H1 (cell line): ENCODE data around the gene DCAF6. TPM values are rescaled to one million over a fixed set of nuclear protein-coding genes. Genes with fewer than 3 reads are reported as not detected.

ENCODE experiments used
- CBX8 ChIP-seq: fragments of 300-800, 300-1000 bp; sonication (generic); IDR thresholded peaks from 2 replicates; pipeline ENCODE4 v1.7.1; 2016; ENCODE audit warnings: low read depth, low read length, borderline replicate concordance
- EZH2 ChIP-seq: fragments of 200-600 bp; sonication (generic); IDR thresholded peaks from 2 replicates; pipeline ENCODE4 v1.7.1; 2012; ENCODE audit warnings: low read depth, mild to moderate bottlenecking, moderate library complexity, low read length, inconsistent platforms; ENCODE audit not compliant: severe bottlenecking
- GTF2F1 ChIP-seq: IDR thresholded peaks from 2 replicates; pipeline ENCODE4 v1.6.1; 2012; ENCODE audit warnings: low read depth, low read length, improper control_type of control experiment, borderline replicate concordance
- HDAC6 ChIP-seq: IDR thresholded peaks from one replicate; pipeline ENCODE4 v1.7.1; 2012; ENCODE audit warnings: low read depth, mild to moderate bottlenecking, inconsistent platforms, low read length, moderate library complexity
- SRF ChIP-seq: IDR thresholded peaks from 2 replicates; pipeline ENCODE4 v1.6.1; 2011; ENCODE audit warnings: mild to moderate bottlenecking, low read depth, low read length, moderate library complexity
- SUZ12 ChIP-seq: fragments of 200-600 bp; sonication (generic); IDR thresholded peaks from 2 replicates; pipeline ENCODE4 v1.6.1; 2012; ENCODE audit warnings: mild to moderate bottlenecking, inconsistent platforms, low read length, moderate library complexity, mixed read lengths
- USF2 ChIP-seq: IDR thresholded peaks from 2 replicates; pipeline ENCODE4 v1.6.1; 2011; ENCODE audit warnings: low read length, improper control_type of control experiment
- polyA plus RNA-seq, 7 experiments: library from polyadenylated mRNA; depleted of rRNA in 3 of 7; stranded (reverse) in 5 of 7; unstranded in 2 of 7; fragments of >200 nt in 5 of 7; fragments of 200-250 nt in 2 of 7; gene quantifications; 1 replicate in 5 of 7; 2 replicates in 1 of 7; 4 replicates in 1 of 7; pipeline versions ENCODE4 v1.2.1 to v1.2.3, GENCODE V29; 2011 to 2013; ENCODE audit warnings: missing spikeins in 2 of 7, mixed read lengths in 2 of 7
- total RNA-seq: library from RNA; stranded (reverse); fragmentation: NEBNext Ultra II Directional; extraction: Animal tissue kit (Norgen Biotek cat#: 25700); gene quantifications from 2 replicates; pipeline ENCODE4 v1.2.1, GENCODE V29; 2021
- TF ChIP-seq, protein P1 (sequence below): IDR thresholded peaks from 2 replicates; pipeline ENCODE4 v1.6.1; 2012; ENCODE audit warnings: inconsistent platforms
- TF ChIP-seq, protein P2 (sequence below): fragments of 300-600 bp; sonication (generic); IDR thresholded peaks from 2 replicates; pipeline ENCODE4 v1.7.1; 2012; ENCODE audit warnings: low read length, moderate library complexity, mild to moderate bottlenecking, inconsistent platforms; ENCODE audit not compliant: insufficient replicate concordance

DCAF6 gene
- total and polyA plus RNA-seq, 2 of the 8 experiments (the other 6 are each of a cell fraction or from before 2014, with no cell fraction given): 12.3 to 17.4 TPM

DNA sequence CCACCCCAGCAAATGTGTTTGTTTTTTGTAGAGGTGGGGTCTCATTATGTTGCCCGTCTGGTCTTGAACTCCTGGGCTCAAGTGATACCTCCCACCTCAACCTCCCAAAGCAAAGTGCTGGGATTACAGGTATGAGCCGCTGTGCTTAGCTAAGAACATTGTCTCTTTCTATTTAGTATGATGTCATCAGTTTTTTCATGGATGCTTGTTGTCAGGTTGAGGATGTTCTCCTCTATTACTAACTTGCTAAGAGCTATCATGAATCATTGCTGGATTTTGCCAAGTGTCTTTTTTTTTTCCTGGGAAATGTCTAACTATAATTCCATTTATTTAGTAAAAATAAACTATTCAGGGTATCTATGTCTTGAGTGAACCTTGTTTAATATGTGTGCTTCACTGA lies 19.4 kb downstream of the DCAF6 start (continued):
- TF ChIP-seq USF2 (no peak), HDAC6 (no peak), SRF (no peak), CBX8 (no peak), EZH2 (no peak), SUZ12 (no peak), GTF2F1 (no peak)
- TF ChIP-seq, protein P1, sequence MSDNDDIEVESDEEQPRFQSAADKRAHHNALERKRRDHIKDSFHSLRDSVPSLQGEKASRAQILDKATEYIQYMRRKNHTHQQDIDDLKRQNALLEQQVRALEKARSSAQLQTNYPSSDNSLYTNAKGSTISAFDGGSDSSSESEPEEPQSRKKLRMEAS: no peak
- TF ChIP-seq, protein P2, sequence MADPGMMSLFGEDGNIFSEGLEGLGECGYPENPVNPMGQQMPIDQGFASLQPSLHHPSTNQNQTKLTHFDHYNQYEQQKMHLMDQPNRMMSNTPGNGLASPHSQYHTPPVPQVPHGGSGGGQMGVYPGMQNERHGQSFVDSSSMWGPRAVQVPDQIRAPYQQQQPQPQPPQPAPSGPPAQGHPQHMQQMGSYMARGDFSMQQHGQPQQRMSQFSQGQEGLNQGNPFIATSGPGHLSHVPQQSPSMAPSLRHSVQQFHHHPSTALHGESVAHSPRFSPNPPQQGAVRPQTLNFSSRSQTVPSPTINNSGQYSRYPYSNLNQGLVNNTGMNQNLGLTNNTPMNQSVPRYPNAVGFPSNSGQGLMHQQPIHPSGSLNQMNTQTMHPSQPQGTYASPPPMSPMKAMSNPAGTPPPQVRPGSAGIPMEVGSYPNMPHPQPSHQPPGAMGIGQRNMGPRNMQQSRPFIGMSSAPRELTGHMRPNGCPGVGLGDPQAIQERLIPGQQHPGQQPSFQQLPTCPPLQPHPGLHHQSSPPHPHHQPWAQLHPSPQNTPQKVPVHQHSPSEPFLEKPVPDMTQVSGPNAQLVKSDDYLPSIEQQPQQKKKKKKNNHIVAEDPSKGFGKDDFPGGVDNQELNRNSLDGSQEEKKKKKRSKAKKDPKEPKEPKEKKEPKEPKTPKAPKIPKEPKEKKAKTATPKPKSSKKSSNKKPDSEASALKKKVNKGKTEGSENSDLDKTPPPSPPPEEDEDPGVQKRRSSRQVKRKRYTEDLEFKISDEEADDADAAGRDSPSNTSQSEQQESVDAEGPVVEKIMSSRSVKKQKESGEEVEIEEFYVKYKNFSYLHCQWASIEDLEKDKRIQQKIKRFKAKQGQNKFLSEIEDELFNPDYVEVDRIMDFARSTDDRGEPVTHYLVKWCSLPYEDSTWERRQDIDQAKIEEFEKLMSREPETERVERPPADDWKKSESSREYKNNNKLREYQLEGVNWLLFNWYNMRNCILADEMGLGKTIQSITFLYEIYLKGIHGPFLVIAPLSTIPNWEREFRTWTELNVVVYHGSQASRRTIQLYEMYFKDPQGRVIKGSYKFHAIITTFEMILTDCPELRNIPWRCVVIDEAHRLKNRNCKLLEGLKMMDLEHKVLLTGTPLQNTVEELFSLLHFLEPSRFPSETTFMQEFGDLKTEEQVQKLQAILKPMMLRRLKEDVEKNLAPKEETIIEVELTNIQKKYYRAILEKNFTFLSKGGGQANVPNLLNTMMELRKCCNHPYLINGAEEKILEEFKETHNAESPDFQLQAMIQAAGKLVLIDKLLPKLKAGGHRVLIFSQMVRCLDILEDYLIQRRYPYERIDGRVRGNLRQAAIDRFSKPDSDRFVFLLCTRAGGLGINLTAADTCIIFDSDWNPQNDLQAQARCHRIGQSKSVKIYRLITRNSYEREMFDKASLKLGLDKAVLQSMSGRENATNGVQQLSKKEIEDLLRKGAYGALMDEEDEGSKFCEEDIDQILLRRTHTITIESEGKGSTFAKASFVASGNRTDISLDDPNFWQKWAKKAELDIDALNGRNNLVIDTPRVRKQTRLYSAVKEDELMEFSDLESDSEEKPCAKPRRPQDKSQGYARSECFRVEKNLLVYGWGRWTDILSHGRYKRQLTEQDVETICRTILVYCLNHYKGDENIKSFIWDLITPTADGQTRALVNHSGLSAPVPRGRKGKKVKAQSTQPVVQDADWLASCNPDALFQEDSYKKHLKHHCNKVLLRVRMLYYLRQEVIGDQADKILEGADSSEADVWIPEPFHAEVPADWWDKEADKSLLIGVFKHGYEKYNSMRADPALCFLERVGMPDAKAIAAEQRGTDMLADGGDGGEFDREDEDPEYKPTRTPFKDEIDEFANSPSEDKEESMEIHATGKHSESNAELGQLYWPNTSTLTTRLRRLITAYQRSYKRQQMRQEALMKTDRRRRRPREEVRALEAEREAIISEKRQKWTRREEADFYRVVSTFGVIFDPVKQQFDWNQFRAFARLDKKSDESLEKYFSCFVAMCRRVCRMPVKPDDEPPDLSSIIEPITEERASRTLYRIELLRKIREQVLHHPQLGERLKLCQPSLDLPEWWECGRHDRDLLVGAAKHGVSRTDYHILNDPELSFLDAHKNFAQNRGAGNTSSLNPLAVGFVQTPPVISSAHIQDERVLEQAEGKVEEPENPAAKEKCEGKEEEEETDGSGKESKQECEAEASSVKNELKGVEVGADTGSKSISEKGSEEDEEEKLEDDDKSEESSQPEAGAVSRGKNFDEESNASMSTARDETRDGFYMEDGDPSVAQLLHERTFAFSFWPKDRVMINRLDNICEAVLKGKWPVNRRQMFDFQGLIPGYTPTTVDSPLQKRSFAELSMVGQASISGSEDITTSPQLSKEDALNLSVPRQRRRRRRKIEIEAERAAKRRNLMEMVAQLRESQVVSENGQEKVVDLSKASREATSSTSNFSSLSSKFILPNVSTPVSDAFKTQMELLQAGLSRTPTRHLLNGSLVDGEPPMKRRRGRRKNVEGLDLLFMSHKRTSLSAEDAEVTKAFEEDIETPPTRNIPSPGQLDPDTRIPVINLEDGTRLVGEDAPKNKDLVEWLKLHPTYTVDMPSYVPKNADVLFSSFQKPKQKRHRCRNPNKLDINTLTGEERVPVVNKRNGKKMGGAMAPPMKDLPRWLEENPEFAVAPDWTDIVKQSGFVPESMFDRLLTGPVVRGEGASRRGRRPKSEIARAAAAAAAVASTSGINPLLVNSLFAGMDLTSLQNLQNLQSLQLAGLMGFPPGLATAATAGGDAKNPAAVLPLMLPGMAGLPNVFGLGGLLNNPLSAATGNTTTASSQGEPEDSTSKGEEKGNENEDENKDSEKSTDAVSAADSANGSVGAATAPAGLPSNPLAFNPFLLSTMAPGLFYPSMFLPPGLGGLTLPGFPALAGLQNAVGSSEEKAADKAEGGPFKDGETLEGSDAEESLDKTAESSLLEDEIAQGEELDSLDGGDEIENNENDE: no peak
